PC-9 (cell line): ENCODE measurements around the gene RASGEF1C.

ENCODE experiments used
- CTCF ChIP-seq: fragments of 200-600 bp; sonication (generic); conservative IDR thresholded peaks from 2 replicates; pipeline ENCODE4 v1.6.1; 2017; ENCODE audit warnings: mixed run types, antibody characterized with exemption, mild to moderate bottlenecking, moderate library complexity
- EZH2 ChIP-seq: fragments of 200-600 bp; sonication (generic); IDR thresholded peaks from 2 replicates; pipeline ENCODE4 v1.8.0; 2017; ENCODE audit warnings: antibody characterized with exemption, low read depth

DNA sequence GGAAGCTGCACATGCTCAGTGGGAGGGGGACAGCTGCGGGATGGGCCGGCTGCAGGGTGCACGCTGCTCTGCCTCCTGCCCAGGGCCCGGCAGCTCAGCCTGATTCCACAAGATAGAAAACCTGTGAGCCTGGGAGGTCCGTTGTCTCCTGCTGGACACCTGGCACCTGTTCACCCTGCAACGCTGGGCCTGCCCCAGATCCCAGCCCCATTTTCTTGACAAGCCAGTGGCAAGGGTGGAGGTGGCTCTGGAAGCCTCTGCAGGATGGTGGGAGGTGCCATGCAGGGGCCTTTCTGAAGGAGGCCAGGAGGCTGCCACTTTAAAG is 69.3 kb downstream of the RASGEF1C start:
- TF ChIP-seq EZH2 (no peak), CTCF (no peak)
